GM21717 (cell line): ENCODE data around the gene CPVL.
"Not testable (repeated sequence)": the region's sequence is repeated elsewhere in the genome, so short reads cannot be mapped to it uniquely, and the experiment has no call there.

ENCODE experiments used
- ATAC-seq: cut with Tn5 transposase; IDR thresholded peaks from one replicate; pipeline ENCODE4 v1.9.1; 2021; ENCODE audit warnings: mild to moderate bottlenecking, moderate library complexity; ENCODE audit not compliant: unreplicated experiment

Gene CPVL

GRCh38 chr7:29095631-29096445 is 50.5 kb downstream of the CPVL start:
- ATAC-seq = no peak

- ATAC-seq = not testable (repeated sequence)
These were observed 53.2 kb downstream of the CPVL start for GRCh38 chr7:29093091-29093490.

GRCh38 chr7:29091715-29092114 is 54.6 kb downstream of the CPVL start:
- no peak for ATAC-seq

- no peak for ATAC-seq
These were observed 55.3 kb downstream of the CPVL start for GRCh38 chr7:29090836-29091601.

- ATAC-seq = no peak
These were observed 56.1 kb downstream of the CPVL start for GRCh38 chr7:29090151-29090805.

GRCh38 chr7:29087840-29088170 is 58.5 kb downstream of the CPVL start:
- ATAC-seq = no peak

GRCh38 chr7:29086545-29086944 is 59.8 kb downstream of the CPVL start:
- ATAC-seq = no peak

- peak; percentile 80 for ATAC-seq
These were observed 61.5 kb downstream of the CPVL start for GRCh38 chr7:29084832-29085231.

GRCh38 chr7:29080803-29081202 is 65.5 kb downstream of the CPVL start:
- ATAC-seq = no peak

GRCh38 chr7:29078311-29079260 is 67.8 kb downstream of the CPVL start:
- ATAC-seq = no peak

GRCh38 chr7:29077854-29078253 is 68.5 kb downstream of the CPVL start:
- no peak for ATAC-seq

GRCh38 chr7:29077176-29077575 is 69.2 kb downstream of the CPVL start:
- no peak for ATAC-seq

GRCh38 chr7:29076631-29077030 is 69.7 kb downstream of the CPVL start:
- no peak for ATAC-seq

- no peak for ATAC-seq
These were observed 70.7 kb downstream of the CPVL start for GRCh38 chr7:29075606-29076005.

- ATAC-seq = no peak
These were observed 75.0 kb downstream of the CPVL start for GRCh38 chr7:29071203-29071874.

GRCh38 chr7:29066641-29067040 is 79.7 kb downstream of the CPVL start:
- ATAC-seq = no peak

- ATAC-seq = no peak
These were observed 81.0 kb downstream of the CPVL start for GRCh38 chr7:29065181-29065857.

- no peak for ATAC-seq
These were observed 82.5 kb downstream of the CPVL start for GRCh38 chr7:29063872-29064271.

GRCh38 chr7:29063236-29063635 is 83.1 kb downstream of the CPVL start:
- no peak for ATAC-seq
